KMS-11 (cell line): Measurements from ENCODE around the gene TANGO2.

Experiments used
- H2AFZ ChIP-seq: fragments of 200-600 bp; sonication (generic); 2 replicates; pipeline ENCODE4 v1.6.1; 2016; ENCODE audit warnings: antibody characterized with exemption, mixed run types, low read depth
- H3K27ac ChIP-seq: fragments of 200-600 bp; sonication (generic); 2 replicates; pipeline ENCODE4 v1.6.1; 2016; ENCODE audit warnings: mild to moderate bottlenecking, mixed run types
- H3K27me3 ChIP-seq: fragments of 200-600 bp; sonication (generic); 2 replicates; pipeline ENCODE4 v1.6.1; 2017; ENCODE audit warnings: mild to moderate bottlenecking, low read depth, mixed run types, moderate library complexity; ENCODE audit not compliant: insufficient read depth
- H3K36me3 ChIP-seq: fragments of 200-600 bp; sonication (generic); 2 replicates; pipeline ENCODE4 v1.6.1; 2017; ENCODE audit warnings: mild to moderate bottlenecking, mixed run types; ENCODE audit not compliant: insufficient read depth
- H3K4me1 ChIP-seq: fragments of 200-600 bp; sonication (generic); 2 replicates; pipeline ENCODE4 v1.6.1; 2016; ENCODE audit warnings: mild to moderate bottlenecking, low read depth, mixed run types; ENCODE audit not compliant: poor library complexity, severe bottlenecking
- H3K4me2 ChIP-seq: fragments of 200-600 bp; sonication (generic); 2 replicates; pipeline ENCODE4 v1.7.0; 2016; ENCODE audit warnings: mild to moderate bottlenecking, mixed run types
- H3K4me3 ChIP-seq: fragments of 200-600 bp; sonication (generic); IDR thresholded peaks from 2 replicates; pipeline ENCODE4 v1.6.1; 2017; ENCODE audit warnings: low read depth, low read length, mixed read lengths; ENCODE audit not compliant: insufficient read depth
- H3K79me2 ChIP-seq: fragments of 200-600 bp; sonication (generic); 2 replicates; pipeline ENCODE4 v1.6.1; 2016; ENCODE audit warnings: low read depth, mixed run types; ENCODE audit not compliant: insufficient read depth
- H3K9ac ChIP-seq: fragments of 200-600 bp; sonication (generic); 2 replicates; pipeline ENCODE4 v1.6.1; 2016; ENCODE audit warnings: mild to moderate bottlenecking, mixed run types
- H4K20me1 ChIP-seq: fragments of 200-600 bp; sonication (generic); 2 replicates; pipeline ENCODE4 v1.6.1; 2016; ENCODE audit warnings: mild to moderate bottlenecking, mixed run types; ENCODE audit not compliant: insufficient read depth
- TF ChIP-seq, protein P1 (sequence below): fragments of 200-600 bp; sonication (generic); conservative IDR thresholded peaks from 2 replicates; pipeline ENCODE4 v1.6.1; 2017; ENCODE audit warnings: low read depth, mild to moderate bottlenecking, antibody characterized with exemption, low read length, moderate library complexity, mixed read lengths

The TANGO2 gene

GRCh38 chr22:19980766-19981165 is 40.1 kb upstream of the TANGO2 start:
- Histone ChIP-seq H3K4me2 (no peak overlapping the region), H3K9ac (no peak overlapping the region), H3K79me2 (no peaks in the 10 kb centered on the region), H3K27me3 (no peaks in the 10 kb centered on the region), H2AFZ (no peak overlapping the region), H3K4me3 (no peak overlapping the region), H3K36me3 (no peaks in the 10 kb centered on the region), H4K20me1 (no peaks in the 10 kb centered on the region), H3K4me1 (peaks cover 3% of the 10 kb centered on the region), H3K27ac (no peak overlapping the region)
- TF ChIP-seq, protein P1, sequence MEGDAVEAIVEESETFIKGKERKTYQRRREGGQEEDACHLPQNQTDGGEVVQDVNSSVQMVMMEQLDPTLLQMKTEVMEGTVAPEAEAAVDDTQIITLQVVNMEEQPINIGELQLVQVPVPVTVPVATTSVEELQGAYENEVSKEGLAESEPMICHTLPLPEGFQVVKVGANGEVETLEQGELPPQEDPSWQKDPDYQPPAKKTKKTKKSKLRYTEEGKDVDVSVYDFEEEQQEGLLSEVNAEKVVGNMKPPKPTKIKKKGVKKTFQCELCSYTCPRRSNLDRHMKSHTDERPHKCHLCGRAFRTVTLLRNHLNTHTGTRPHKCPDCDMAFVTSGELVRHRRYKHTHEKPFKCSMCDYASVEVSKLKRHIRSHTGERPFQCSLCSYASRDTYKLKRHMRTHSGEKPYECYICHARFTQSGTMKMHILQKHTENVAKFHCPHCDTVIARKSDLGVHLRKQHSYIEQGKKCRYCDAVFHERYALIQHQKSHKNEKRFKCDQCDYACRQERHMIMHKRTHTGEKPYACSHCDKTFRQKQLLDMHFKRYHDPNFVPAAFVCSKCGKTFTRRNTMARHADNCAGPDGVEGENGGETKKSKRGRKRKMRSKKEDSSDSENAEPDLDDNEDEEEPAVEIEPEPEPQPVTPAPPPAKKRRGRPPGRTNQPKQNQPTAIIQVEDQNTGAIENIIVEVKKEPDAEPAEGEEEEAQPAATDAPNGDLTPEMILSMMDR = no peak

GRCh38 chr22:19981171-19981960 is 39.5 kb upstream of the TANGO2 start:
- no peaks in the 10 kb centered on the region for H3K79me2 ChIP-seq
- no peak overlapping the region for H3K9ac ChIP-seq
- no peak overlapping the region for H3K27ac ChIP-seq
- no peaks in the 10 kb centered on the region for H4K20me1 ChIP-seq
- no peaks in the 10 kb centered on the region for H3K36me3 ChIP-seq
- no peak overlapping the region for H2AFZ ChIP-seq
- peaks cover 4% of the 10 kb centered on the region; the same call in 1 of the 2 replicates for H3K27me3 ChIP-seq
- TF ChIP-seq, protein P1 = no peak
- peaks cover 3% of the 10 kb centered on the region for H3K4me1 ChIP-seq
- H3K4me3 ChIP-seq = no peak overlapping the region
- H3K4me2 ChIP-seq = no peak overlapping the region

GRCh38 chr22:19981961-19982920 is 38.7 kb upstream of the TANGO2 start:
- Histone ChIP-seq H3K27me3 (peaks cover 6% of the 10 kb centered on the region; the same call in 1 of the 2 replicates), H3K36me3 (no peaks in the 10 kb centered on the region), H3K4me1 (peaks cover 3% of the 10 kb centered on the region), H4K20me1 (no peaks in the 10 kb centered on the region), H3K27ac (no peak overlapping the region), H3K79me2 (no peaks in the 10 kb centered on the region), H3K4me3 (no peak overlapping the region), H2AFZ (no peak overlapping the region), H3K9ac (no peak overlapping the region), H3K4me2 (no peak overlapping the region)
- TF ChIP-seq, protein P1 = no peak

- Histone ChIP-seq H3K4me3 (no peak overlapping the region), H3K9ac (no peak overlapping the region), H3K4me1 (peaks cover 3% of the 10 kb centered on the region), H3K27me3 (peaks cover 6% of the 10 kb centered on the region; the same call in 1 of the 2 replicates), H3K27ac (no peak overlapping the region), H2AFZ (no peak overlapping the region), H4K20me1 (no peaks in the 10 kb centered on the region), H3K36me3 (no peaks in the 10 kb centered on the region), H3K79me2 (no peaks in the 10 kb centered on the region), H3K4me2 (no peak overlapping the region)
- TF ChIP-seq, protein P1 = no peak
These were observed 37.8 kb upstream of the TANGO2 start for GRCh38 chr22:19982991-19983578.
